ENCODE results near the gene RFPL1.
"Not testable (repeated sequence)": the region's sequence is repeated elsewhere in the genome, so short reads cannot be mapped to it uniquely, and the experiment has no call there.

The RFPL1 gene

DNA sequence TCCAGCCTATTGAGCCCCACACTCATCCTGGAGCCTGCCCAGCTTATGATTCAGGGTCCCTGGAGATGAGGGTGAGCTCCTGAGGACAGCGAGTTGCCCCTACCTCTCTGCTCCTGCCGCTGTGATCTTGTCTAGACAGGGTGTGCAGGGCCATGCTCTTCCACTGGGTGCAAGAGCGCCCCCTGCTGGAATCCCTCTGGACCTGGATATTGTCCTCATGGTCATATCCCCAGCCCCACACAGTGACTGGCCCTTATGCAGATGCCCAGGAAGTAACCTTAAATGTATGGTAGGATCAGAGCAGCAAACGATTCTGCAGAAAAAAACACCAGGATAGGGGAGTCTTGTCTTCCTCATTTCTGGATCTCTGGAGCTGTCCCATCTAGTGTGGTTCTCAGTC lies 25.6 kb upstream of the RFPL1 start:
- H3K36me3 ChIP-seq (ENCODE audit: insufficient read depth, low read length); H3K9me3 ChIP-seq (ENCODE audit: insufficient read depth, low read depth, low read length); H3K27me3 ChIP-seq (ENCODE audit: insufficient read depth, low read length, poor library complexity, severe bottlenecking); H3K9me2 ChIP-seq (replicated peaks; ENCODE audit: low read depth, low read length); H3K9ac ChIP-seq (ENCODE audit: low read depth, low read length, poor library complexity, severe bottlenecking); H3K79me2 ChIP-seq (ENCODE audit: insufficient read depth, low read length); H4K20me1 ChIP-seq (ENCODE audit: insufficient read depth, low read length, poor library complexity, severe bottlenecking); H3K4me3 ChIP-seq (ENCODE audit: low read length, poor library complexity, severe bottlenecking); H3F3A ChIP-seq (ENCODE audit: low read depth): not testable (repeated sequence)
- peak overlapping the region; percentile 49 for H3K4me2 ChIP-seq (ENCODE audit: low read depth, low read length, poor library complexity, severe bottlenecking)
- H2AFZ ChIP-seq (ENCODE audit: low read length), result 0 out of 2 replicates have a peak overlapping the region, but pooled peaks have one; percentile 59
- H3K4me1 ChIP-seq (ENCODE audit: insufficient read depth, low read length, poor library complexity, severe bottlenecking), result peaks cover 18% of the 10 kb centered on the region
- peak; percentile 63 for TF ChIP-seq CTCF (conservative IDR thresholded peaks at IDR 0.05; ENCODE audit: low read length)

- not testable (repeated sequence) for H3K9me2 ChIP-seq (replicated peaks; ENCODE audit: low read depth, low read length); H3K79me2 ChIP-seq (ENCODE audit: insufficient read depth, low read length); H3K27me3 ChIP-seq (ENCODE audit: insufficient read depth, low read length, poor library complexity, severe bottlenecking); H3F3A ChIP-seq (ENCODE audit: low read depth); H4K20me1 ChIP-seq (ENCODE audit: insufficient read depth, low read length, poor library complexity, severe bottlenecking); H3K9me3 ChIP-seq (ENCODE audit: insufficient read depth, low read depth, low read length); H3K36me3 ChIP-seq (ENCODE audit: insufficient read depth, low read length)
- Histone ChIP-seq H3K9ac (ENCODE audit: low read depth, low read length, poor library complexity, severe bottlenecking) (peak overlapping the region; percentile 77), H2AFZ (ENCODE audit: low read length) (peak overlapping the region; percentile 93), H3K4me1 (ENCODE audit: insufficient read depth, low read length, poor library complexity, severe bottlenecking) (peaks cover 18% of the 10 kb centered on the region), H3K4me3 (ENCODE audit: low read length, poor library complexity, severe bottlenecking) (peak overlapping the region; percentile 89), H3K4me2 (ENCODE audit: low read depth, low read length, poor library complexity, severe bottlenecking) (peak overlapping the region; percentile 71)
Observed at GRCh38 chr22:29414951-29415591, 23.3 kb upstream of the RFPL1 start.

DNA sequence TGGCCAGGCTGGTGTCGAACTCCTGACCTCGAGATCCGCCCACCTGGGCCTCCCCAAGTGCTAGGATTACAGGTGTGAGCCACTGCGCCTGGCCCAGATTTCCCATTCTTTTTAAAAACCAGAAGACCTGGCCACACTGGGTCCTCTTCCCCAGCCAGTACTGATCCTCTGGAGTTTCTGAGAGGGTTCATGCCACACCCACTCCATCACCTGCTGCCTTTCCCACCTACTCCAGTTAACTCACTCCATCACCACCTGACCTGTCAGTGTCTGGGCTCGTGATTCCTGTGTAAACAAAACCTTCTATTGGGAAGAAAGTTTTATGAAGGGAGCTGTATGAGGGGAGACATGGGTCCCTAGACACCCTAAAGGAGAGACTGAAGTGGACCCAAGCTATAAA lies 19.7 kb upstream of the RFPL1 start:
- H2AFZ ChIP-seq (ENCODE audit: low read length), result not testable (repeated sequence)

DNA sequence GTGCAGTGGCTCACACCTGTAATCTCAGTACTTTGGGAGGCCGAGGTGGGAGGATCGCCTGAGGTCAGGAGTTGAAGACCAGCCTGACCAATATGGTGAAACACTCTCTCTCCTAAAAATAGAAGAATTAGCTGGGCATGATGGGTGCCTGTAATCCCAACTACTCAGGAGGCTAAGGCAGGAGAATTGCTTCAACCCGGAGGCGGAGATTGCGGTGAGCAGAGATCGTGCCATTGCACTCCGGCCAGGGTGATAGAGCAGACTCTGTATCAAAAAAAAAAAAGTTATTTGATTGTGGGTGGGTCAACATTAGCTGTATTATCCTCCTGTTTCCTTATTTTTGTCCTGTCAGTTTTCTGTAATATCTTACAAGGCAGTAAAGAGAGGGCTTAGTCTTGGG lies 11.9 kb upstream of the RFPL1 start:
- Histone ChIP-seq H3K4me1 (ENCODE audit: insufficient read depth, low read length, poor library complexity, severe bottlenecking) (peaks cover 9% of the 10 kb centered on the region), H3K4me2 (ENCODE audit: low read depth, low read length, poor library complexity, severe bottlenecking) (no peak overlapping the region), H3K9ac (ENCODE audit: low read depth, low read length, poor library complexity, severe bottlenecking) (no peak overlapping the region), H4K20me1 (ENCODE audit: insufficient read depth, low read length, poor library complexity, severe bottlenecking) (no peaks in the 10 kb centered on the region), H3K27me3 (ENCODE audit: insufficient read depth, low read length, poor library complexity, severe bottlenecking) (no peaks in the 10 kb centered on the region), H3K9me3 (ENCODE audit: insufficient read depth, low read depth, low read length) (no peaks in the 10 kb centered on the region), H3K4me3 (ENCODE audit: low read length, poor library complexity, severe bottlenecking) (no peak overlapping the region), H3F3A (ENCODE audit: low read depth) (no peaks in the 10 kb centered on the region), H2AFZ (ENCODE audit: low read length) (no peak overlapping the region), H3K36me3 (ENCODE audit: insufficient read depth, low read length) (no peaks in the 10 kb centered on the region), H3K79me2 (ENCODE audit: insufficient read depth, low read length) (no peaks in the 10 kb centered on the region), H3K9me2 (replicated peaks; ENCODE audit: low read depth, low read length) (no peaks in the 10 kb centered on the region)
- TF ChIP-seq EZH2phosphoT487 (IDR thresholded peaks at IDR 0.05; ENCODE audit: borderline replicate concordance) (no peak), CTCF (conservative IDR thresholded peaks at IDR 0.05; ENCODE audit: low read length) (no peak)

More for the DNA sequence above, 19.7 kb upstream of the RFPL1 start:
- not testable (repeated sequence) for H3K36me3 ChIP-seq (ENCODE audit: insufficient read depth, low read length); H3K9me3 ChIP-seq (ENCODE audit: insufficient read depth, low read depth, low read length); H3K27me3 ChIP-seq (ENCODE audit: insufficient read depth, low read length, poor library complexity, severe bottlenecking); H3K79me2 ChIP-seq (ENCODE audit: insufficient read depth, low read length); H3K4me3 ChIP-seq (ENCODE audit: low read length, poor library complexity, severe bottlenecking); H3K4me2 ChIP-seq (ENCODE audit: low read depth, low read length, poor library complexity, severe bottlenecking); H3K9ac ChIP-seq (ENCODE audit: low read depth, low read length, poor library complexity, severe bottlenecking); H3K9me2 ChIP-seq (replicated peaks; ENCODE audit: low read depth, low read length); H4K20me1 ChIP-seq (ENCODE audit: insufficient read depth, low read length, poor library complexity, severe bottlenecking); H3F3A ChIP-seq (ENCODE audit: low read depth)
- peaks cover 24% of the 10 kb centered on the region for H3K4me1 ChIP-seq (ENCODE audit: insufficient read depth, low read length, poor library complexity, severe bottlenecking)
